ENCODE data around the gene RGCC.

Gene RGCC

DNA sequence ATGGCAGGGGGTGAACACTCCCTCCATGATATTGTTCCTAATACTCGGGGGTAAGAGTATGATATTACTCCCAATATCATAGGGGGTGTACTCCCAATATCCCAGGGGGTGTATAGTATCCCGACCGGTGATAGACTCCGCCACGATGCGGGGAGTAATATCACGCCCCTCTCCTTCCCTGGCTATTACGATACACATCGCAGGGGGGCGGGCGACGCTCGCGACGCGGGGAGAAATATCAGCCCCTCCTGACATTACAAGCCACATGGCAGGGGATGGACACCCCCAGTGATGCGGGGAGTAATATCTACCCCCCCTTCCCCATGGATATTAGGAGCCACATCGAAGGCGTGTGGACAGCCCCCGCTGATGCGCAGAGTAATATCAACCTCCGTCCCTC lies 3.2 kb upstream of the RGCC start:
- no peak for DNase-seq

DNA sequence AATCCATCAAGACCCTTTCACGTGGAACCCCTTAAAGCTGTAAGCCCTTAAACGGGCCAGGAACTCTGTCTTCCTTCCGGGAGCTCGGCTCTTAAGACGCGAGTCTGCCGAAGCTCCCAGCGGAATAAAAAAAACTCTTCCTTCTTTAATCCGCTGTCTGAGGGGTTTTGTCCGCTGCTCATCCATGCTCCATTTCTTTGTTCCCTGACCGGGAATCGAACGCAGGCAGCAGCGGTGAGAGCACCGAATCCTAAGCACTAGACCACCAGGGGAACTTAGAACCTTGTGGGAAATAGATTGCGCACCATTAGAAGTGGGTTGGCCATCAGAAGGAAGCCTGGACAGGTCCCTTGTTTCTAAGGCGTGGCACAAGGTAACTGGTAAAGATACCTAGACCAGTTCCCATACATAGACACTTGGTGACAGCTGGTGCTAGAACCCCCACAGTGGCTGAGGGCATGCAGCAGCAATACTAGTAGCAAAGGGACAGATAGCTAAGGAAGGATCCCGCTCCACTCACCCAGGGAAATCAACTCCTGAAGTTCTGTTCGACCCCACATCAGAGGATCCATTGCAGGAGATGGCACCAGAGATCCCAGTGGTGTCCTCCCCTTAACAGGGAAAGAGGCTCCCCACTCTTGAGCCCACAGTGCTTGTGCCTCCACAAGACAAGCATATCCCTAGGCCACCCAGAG lies 1.5 kb upstream of the RGCC start:
- DNase-seq, result no peak

- DNase-seq, result no peak
Observed at GRCh38 chr13:41457589-41458186, 338 bp downstream of the RGCC start.

- peak; percentile 40 for DNase-seq
Observed at GRCh38 chr13:41458187-41458760, 924 bp downstream of the RGCC start.

DNA sequence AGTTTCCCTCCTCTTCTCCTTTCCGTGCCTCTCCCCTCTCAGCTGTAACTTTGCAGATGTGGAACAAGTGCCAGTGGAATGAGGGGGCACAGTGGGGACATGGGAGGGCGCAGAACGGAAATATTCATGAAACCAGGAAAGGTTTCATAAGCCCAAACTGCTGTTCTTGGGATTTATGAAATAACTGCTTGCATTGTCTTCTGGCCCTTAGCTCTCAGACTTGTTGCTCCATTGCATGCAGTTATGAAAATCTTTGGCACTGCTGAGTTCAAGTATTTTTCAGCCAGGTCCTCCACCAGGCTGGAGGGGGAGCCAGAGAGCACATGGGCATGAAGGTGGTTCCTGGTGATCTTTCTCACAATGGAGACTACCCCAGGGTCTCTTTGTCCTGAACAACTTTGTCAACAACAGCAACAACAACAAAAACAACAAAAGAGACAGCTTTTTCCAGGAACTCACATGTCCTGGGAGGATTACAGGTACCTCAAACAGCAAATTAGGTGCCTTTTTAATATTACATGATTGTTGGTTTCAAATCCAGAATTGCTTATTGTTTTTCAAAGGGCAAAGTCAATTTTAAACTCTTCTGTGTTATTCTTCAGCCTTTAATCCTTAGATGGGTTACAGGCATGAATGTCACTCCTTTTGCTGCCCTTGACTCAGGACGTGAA lies 1.5 kb downstream of the RGCC start:
- DNase-seq, result peak; percentile 76

DNA sequence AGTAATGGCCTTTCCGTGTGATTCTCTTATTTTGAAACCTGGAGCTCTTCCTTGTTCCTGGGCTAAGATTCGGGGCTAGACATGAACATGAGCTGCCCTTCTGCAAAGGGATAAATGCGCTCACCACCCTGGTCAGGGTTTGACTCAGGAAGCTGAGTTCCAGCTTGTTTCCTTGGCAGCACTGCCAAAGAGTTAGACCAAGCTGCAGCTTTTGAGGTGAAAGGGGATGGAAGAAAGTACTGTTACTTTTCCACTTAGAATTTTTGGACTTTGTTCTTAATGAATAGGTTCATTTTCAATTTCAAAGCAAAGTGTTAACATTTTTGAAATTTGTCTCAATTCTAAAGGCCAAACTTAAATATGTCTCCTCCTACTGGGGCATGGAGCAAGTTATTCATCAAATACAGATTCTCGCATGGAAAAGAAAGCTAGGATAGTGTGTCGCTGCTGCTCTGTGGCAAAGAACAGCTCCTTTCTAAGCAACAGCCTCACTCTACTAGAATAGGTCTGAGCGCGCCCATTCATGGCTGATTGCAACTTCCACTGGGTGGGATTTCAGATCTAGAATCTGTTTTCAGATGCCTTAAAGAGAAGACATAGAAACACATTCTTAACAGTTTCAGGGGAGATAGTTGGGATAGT lies 2.2 kb downstream of the RGCC start:
- DNase-seq, result no peak

GRCh38 chr13:41460074-41460465 lies 2.7 kb downstream of the RGCC start:
- DNase-seq, result no peak

GRCh38 chr13:41460930-41461329 lies 3.6 kb downstream of the RGCC start:
- no peak for DNase-seq

DNA sequence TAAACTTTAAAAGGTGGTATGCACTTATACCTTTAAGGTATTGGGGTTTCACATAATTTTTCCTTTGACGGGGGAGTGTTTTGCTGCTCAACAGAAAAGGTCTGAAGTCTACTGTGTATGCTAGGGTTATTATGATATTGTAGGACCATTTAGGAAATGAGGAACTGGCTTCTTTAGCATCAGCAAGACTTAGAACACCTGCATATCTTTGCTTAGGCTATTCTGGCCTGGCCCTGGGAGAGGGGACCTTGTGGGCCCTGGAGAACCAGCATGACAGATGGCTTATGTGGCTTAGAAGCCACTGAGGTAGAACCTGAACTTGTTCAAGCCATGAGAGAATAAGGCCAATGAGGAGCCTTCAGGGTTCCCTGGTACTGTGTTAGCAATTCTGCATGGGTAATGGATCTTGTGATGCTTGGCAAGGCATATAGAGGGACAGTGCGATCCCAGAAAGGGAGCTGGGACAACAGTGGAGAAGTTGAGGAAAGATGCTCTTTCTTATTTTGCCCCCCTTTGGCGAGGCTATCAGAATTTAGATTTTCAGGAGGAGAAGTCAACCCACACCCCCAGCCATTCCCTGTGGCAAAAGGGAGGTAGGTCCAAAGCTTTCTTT lies 4.3 kb downstream of the RGCC start:
- no peak for DNase-seq

DNA sequence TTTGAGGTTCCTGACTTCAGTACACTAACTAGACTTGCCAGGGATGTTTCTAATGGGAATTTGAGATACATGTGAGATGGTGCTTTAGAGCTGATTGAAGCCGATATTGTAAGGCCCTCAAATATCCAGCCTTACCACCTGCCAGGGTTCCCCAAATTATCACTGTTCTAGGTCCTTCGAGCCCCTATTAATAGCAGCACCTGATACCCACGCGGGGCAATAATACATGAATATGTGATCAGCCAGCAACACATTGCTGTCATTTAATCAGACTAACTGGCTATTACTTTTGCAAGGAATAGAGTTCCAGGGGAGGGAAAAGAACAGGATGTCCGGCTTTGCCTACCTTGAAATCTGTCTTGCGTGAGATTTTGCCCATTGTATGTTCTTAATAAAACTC lies 5.1 kb downstream of the RGCC start:
- DNase-seq, result no peak

DNA sequence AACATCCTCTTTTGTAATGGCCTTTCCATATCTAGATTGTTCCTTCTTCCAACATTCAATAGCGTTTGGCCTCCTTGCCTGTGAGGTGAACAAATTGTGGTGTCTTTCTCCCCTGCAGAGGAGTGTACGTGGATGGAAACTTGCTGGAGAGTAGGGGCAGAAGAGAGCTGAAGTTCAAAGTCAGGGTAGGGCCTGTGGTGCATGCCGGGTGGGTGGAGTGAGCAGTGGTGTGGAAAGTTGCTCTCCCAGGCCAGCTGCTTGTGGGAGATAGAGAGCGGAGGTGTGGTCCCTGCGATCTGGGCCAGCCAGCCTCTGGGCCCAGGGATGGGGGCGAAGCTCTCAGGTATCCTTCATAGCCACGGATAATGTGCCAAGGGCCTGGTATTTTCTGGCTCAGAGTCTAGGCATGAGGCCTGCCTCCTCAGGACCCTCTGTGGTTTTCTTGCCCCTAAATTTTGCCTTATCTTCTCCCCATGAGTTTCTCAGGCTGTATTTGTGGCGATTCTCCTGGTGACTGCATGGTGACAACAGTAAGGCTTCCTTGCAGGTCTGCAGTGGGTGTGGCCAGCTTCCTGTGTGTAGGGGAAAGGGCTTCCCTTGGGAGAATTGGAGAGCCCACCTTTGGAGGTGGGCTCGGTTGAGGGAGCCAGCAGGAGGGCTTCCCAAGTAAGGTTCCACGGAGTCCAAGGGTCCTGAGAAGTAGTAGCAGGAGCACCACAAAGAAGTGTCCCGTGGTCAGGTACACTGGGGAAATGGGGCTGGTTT lies 6.7 kb downstream of the RGCC start:
- DNase-seq, result peak; percentile 38

GRCh38 chr13:41465241-41465847 lies 8.0 kb downstream of the RGCC start:
- DNase-seq, result peak; percentile 91

- DNase-seq, result no peak
Observed at GRCh38 chr13:41465898-41466320, 8.6 kb downstream of the RGCC start.

DNA sequence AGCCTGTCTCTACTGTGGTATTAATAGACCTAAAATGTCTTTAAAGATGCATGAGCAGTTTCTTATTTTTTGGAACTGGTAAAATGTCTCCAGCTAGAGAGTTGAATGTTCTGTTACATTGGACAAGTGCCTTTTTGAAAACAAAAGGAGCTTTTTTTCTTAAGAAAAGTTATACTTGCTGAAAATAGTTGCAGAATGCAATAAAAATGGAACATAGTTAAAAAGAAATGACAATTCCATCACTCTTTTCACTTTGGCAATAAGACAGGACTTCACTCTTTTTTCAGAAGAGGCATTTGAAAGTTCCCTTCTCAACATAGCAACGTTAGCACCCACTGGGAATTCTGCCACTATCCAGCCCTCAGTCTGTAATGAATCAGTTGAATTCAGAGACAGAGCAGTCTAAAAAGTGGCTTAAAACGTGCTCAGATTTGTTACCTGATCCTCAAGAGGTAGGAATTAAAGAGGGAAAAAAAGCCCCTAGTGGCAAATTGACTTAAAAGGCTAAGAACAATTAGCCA lies 10.1 kb downstream of the RGCC start:
- DNase-seq, result no peak

DNA sequence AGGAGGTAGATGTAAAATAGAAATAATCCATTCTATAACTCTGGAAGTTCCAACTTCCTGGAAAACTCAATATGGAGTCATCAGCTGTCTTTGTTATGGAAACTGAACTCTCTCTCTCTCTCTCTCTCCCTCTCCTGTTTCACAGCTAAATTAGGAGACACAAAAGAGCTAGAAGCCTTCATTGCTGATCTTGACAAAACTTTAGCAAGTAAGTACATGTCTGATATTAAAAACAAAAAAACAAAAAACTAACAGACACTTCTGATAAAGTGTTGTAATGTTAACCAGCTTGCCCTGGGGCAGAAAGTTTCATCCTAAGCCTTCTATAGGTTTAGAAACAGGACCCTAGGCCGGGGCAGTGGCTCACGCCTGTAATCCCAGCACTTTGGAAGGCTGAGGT lies 11.3 kb downstream of the RGCC start:
- DNase-seq, result no peak

DNA sequence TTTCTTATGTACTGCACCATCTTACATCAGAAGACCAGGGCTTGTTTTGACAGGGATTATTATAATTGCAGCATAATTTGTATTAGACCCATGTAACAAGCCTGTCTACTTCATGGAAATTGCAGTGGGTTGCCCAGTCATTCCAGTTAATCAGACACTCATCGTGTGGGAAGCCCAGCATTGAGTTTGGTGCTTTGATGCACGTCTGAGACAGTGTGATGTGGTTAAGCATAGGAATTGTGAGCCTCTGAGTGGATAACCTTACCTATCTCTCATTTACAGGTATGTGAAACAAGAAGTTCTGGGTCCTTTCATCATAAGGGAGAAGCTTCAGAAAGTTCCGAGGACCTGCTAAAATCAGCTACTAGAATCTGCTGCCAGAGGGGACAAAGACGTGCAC lies 12.8 kb downstream of the RGCC start:
- no peak for DNase-seq

DNA sequence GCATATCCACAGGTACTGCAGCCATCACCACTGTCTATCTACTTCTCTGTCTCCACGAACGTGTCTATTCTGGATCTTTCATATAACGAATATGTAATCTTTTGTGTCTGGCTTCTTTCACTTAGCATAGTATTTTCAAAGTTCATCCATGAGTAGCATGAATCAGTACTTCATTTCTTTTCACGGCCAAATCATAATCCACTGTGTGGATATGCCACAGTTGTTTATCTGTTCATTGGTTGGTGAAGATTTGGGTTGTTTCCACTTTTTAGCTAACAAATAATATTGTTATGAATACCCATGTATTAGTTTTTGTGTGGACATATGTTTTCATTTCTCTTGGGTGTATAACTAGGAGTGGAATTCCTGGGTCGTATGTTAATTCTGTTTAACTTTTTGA lies 14.4 kb downstream of the RGCC start:
- DNase-seq, result no peak

GRCh38 chr13:41487222-41487621 lies 29.9 kb downstream of the RGCC start:
- DNase-seq, result no peak

DNA sequence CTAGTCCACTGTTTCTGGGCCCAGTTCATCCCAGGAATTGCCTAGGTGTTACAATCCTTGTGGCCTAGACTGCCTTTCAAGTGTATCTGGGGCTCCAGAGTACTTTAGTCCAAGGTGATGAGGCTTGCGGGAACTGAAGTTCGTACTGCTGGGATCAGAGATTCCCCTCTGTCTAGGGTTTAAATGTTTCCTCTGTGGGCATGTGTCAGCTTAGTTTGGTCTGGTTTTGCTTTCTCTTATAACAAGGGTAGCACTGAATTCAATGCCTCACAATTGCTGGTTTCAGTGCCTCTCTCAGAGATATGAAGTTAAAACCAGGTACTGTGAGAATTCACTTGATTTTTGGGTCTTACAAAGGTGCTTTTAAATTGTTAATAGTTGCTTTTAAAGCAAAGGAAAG lies 30.8 kb downstream of the RGCC start:
- no peak for DNase-seq

DNA sequence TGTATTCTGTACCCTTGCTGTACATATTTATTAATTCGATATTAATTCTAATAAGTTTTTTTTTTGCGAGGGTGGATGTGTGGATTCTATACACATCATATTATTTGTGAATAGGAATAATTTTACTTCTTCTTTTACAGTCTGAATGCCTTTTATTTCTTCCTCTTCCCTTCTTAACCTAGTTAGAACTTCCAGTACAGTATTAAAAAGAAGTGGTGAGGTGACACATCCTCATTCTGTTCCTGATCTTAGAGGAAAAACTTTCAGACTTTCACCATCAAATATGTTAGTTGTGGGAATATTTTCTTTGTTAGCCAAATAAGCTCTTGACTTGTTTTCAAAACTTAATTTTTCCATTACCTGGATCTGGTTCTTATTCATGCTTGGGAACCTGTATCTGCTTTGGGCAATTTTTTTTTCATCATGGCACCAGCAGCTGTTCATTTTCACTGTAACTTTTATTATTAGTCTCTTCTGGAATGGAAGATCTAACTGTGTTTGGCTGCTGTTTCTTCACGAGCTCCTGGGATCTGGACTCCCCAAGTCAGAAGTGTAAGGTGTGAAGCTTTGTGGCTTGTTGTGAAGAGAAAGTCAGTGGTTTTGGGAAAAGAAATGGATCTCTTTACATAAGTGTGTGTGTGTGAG lies 33.1 kb downstream of the RGCC start:
- DNase-seq, result no peak

GRCh38 chr13:41491436-41491835 lies 34.1 kb downstream of the RGCC start:
- no peak for DNase-seq
